PC-3 (cell line): ENCODE results near the gene C6orf163. TPM values are rescaled to one million over a fixed set of nuclear protein-coding genes. Genes with fewer than 3 reads are reported as not detected.
"Not testable (repeated sequence)": the region's sequence is repeated elsewhere in the genome, so short reads cannot be mapped to it uniquely, and the experiment has no call there.

ENCODE experiments used
- ATAC-seq: fragments of 200-7000 bp; cut with Tn5 transposase; 2 replicates; pipeline ENCODE4 v1.9.1; 2020; ENCODE audit warnings: mild to moderate bottlenecking, moderate library complexity
- BruUV-seq: library from RNA; stranded (reverse); fragments of 400-500 nt; replicated peaks from 2 replicates; lab custom pipeline; 2021; lab: Mats Ljungman, UMichigan
- CTCF ChIA-PET: fragments of 300-600 bp; sonication (Branson Sonifier 250); formaldehyde crosslinking; loops from one replicate; lab custom pipeline; 2022; ENCODE audit warnings: antibody characterized with exemption; lab: Charles Lee
- POLR2A ChIA-PET: fragments of 300-600 bp; sonication (Branson Sonifier 250); formaldehyde crosslinking; loops from one replicate; lab custom pipeline; 2022; ENCODE audit warnings: antibody characterized with exemption; ENCODE audit not compliant: unreplicated experiment; lab: Charles Lee
- DNase-seq: peaks from one replicate; pipeline ENCODE4 v3.0.0-alpha.2; 2015
- H2AFZ ChIP-seq: fragments of 300-600 bp; sonication (generic); 2 replicates; pipeline ENCODE4 v1.6.0; 2016; ENCODE audit warnings: antibody characterized with exemption, low read length
- H3F3A ChIP-seq: fragments of 300-600 bp; sonication (generic); one replicate; pipeline ENCODE4 v1.6.0; 2017; ENCODE audit warnings: antibody characterized with exemption, low read length, control low read depth, mild to moderate bottlenecking; ENCODE audit not compliant: unreplicated experiment
- H3K27ac ChIP-seq: fragments of 300-600 bp; sonication (generic); 2 replicates; pipeline ENCODE4 v1.5.1; 2016; ENCODE audit warnings: mild to moderate bottlenecking, low read length
- H3K27me3 ChIP-seq: fragments of 300-600 bp; sonication (generic); 2 replicates; pipeline ENCODE4 v1.6.1; 2016; ENCODE audit warnings: low read length, mixed read lengths
- H3K36me3 ChIP-seq: fragments of 300-600 bp; sonication (generic); 2 replicates; pipeline ENCODE4 v1.6.1; 2016; ENCODE audit warnings: low read depth, mixed run types, low read length, mixed read lengths
- H3K4me1 ChIP-seq: fragments of 300-600 bp; sonication (generic); 2 replicates; pipeline ENCODE4 v1.5.1; 2016; ENCODE audit warnings: low read length; ENCODE audit not compliant: insufficient read depth
- H3K4me2 ChIP-seq: fragments of 300-600 bp; sonication (generic); 2 replicates; pipeline ENCODE4 v1.6.0; 2016; ENCODE audit warnings: low read length
- H3K4me3 ChIP-seq: fragments of 300-600 bp; sonication (generic); 2 replicates; pipeline ENCODE4 v1.5.1; 2016; ENCODE audit warnings: mild to moderate bottlenecking, low read length, mixed read lengths
- H3K79me2 ChIP-seq: fragments of 300-600 bp; sonication (generic); 2 replicates; pipeline ENCODE4 v1.6.1; 2017; ENCODE audit warnings: low read length, mixed read lengths
- H3K9ac ChIP-seq: fragments of 300-600 bp; sonication (generic); 2 replicates; pipeline ENCODE4 v1.6.0; 2016; ENCODE audit warnings: mild to moderate bottlenecking, low read length
- H3K9me2 ChIP-seq: fragments of 300-600 bp; sonication (generic); replicated peaks from 2 replicates; pipeline ENCODE4 v1.6.1; 2016; ENCODE audit warnings: mixed run types, low read length, mixed read lengths
- H3K9me3 ChIP-seq: fragments of 300-600 bp; sonication (generic); 2 replicates; pipeline ENCODE4 v1.6.1; 2016; ENCODE audit warnings: low read length, mixed read lengths
- H4K20me1 ChIP-seq: fragments of 300-600 bp; sonication (generic); 2 replicates; pipeline ENCODE4 v1.6.1; 2016; ENCODE audit warnings: low read length, mixed read lengths
- CTCF ChIP-seq: fragments of 300-600 bp; sonication (generic); conservative IDR thresholded peaks from 2 replicates; pipeline ENCODE4 v1.5.1; 2017; ENCODE audit warnings: antibody characterized with exemption, low read depth, mild to moderate bottlenecking, low read length
- EZH2 ChIP-seq: fragments of 300-600 bp; sonication (generic); IDR thresholded peaks from one replicate; pipeline ENCODE4 v1.6.1; 2017; ENCODE audit warnings: antibody characterized with exemption, mild to moderate bottlenecking, low read length; ENCODE audit not compliant: unreplicated experiment
- EZH2phosphoT487 ChIP-seq: fragments of 300-600 bp; sonication (generic); IDR thresholded peaks from 2 replicates; pipeline ENCODE4 v1.6.1; 2018; ENCODE audit warnings: mild to moderate bottlenecking, antibody characterized with exemption, low read length, borderline replicate concordance
- intact Hi-C: fragments of 100-400 bp; cut with micrococcal nuclease; formaldehyde crosslinking; loops from 2 replicates; pipeline ENCODE4 v1.9.0; 2023
- total RNA-seq: library from RNA; depleted of rRNA; stranded (reverse); fragments of >200 nt; gene quantifications from 2 replicates; pipeline ENCODE4 v1.2.3, GENCODE V29; 2014

The C6orf163 gene
- total RNA-seq, 1 experiment from 2014 or later, result 0.62 TPM

GRCh38 chr6:87319271-87319987 lies 25.2 kb upstream of the C6orf163 start:
- no TSS peak for BruUV-seq

GRCh38 chr6:87322304-87323212 lies 22.1 kb upstream of the C6orf163 start, which contains the start of gene SMIM8:
Gene SMIM8, plus strand, starts transcription at chr6:87322588. Its CDS starts 14,444 bp downstream, at chr6:87337032.
- no peaks in the 10 kb centered on the region for H3K27me3 ChIP-seq
- H3K9ac ChIP-seq, result peak within 1 kb of the TSS; percentile 87
- no peaks in the 10 kb centered on the region for H3K9me2 ChIP-seq
- peak; percentile 74 for DNase-seq
- no peaks in the 10 kb centered on the region for H3F3A ChIP-seq
- intact Hi-C loops, result no loop called here
- H3K27ac ChIP-seq, result no peak within 1 kb of the TSS
- peaks cover 5% of the 10 kb centered on the region; the same call in 1 of the 2 replicates for H3K79me2 ChIP-seq
- no peaks in the 10 kb centered on the region; the same call in 1 of the 2 replicates for H3K4me1 ChIP-seq
- peak within 1 kb of the TSS; percentile 95 for H3K4me3 ChIP-seq
- no peaks in the 10 kb centered on the region for H4K20me1 ChIP-seq
- H3K36me3 ChIP-seq, result no peaks in the 10 kb centered on the region
- peak within 1 kb of the TSS; percentile 91 for H3K4me2 ChIP-seq
- ChIA-PET POLR2A (no interaction called here), CTCF (interaction anchor here (1.6 kb wide), 1 partner anchor 70 kb away, joined by 3 read pairs; no protein-coding TSS in a partner anchor)
- H3K9me3 ChIP-seq, result no peaks in the 10 kb centered on the region
- ATAC-seq, result peak; percentile 98
- TSS peak; percentile 40 for BruUV-seq
- H2AFZ ChIP-seq, result peak within 1 kb of the TSS; percentile 99
- TF ChIP-seq CTCF (peak; percentile 85), EZH2 (no peak)

More at GRCh38 chr6:87319271-87319987, 25.2 kb upstream of the C6orf163 start:
- Histone ChIP-seq H3K9me2 (no peaks in the 10 kb centered on the region), H3K27ac (no peak overlapping the region), H3K9me3 (no peaks in the 10 kb centered on the region), H4K20me1 (no peaks in the 10 kb centered on the region), H3K79me2 (peaks cover 5% of the 10 kb centered on the region; the same call in 1 of the 2 replicates), H3F3A (no peaks in the 10 kb centered on the region), H3K27me3 (peaks cover 3% of the 10 kb centered on the region; the same call in 1 of the 2 replicates), H3K9ac (no peak overlapping the region), H3K4me2 (no peak overlapping the region), H3K4me3 (no peak overlapping the region), H3K36me3 (no peaks in the 10 kb centered on the region), H2AFZ (no peak overlapping the region), H3K4me1 (no peaks in the 10 kb centered on the region; the same call in 1 of the 2 replicates)
- intact Hi-C loops, result no loop called here
- TF ChIP-seq EZH2phosphoT487, result no peak
- no peak for TF ChIP-seq CTCF
- TF ChIP-seq EZH2, result no peak
- CTCF ChIA-PET, result no interaction called here
- DNase-seq, result no peak
- POLR2A ChIA-PET, result no interaction called here
- ATAC-seq, result no peak

- H3K4me2 ChIP-seq, BruUV-seq, H3K27me3 ChIP-seq, H3K9me2 ChIP-seq, H3K9me3 ChIP-seq, H2AFZ ChIP-seq, H3F3A ChIP-seq, H4K20me1 ChIP-seq, DNase-seq, H3K36me3 ChIP-seq, intact Hi-C loops, H3K4me3 ChIP-seq, ATAC-seq, H3K9ac ChIP-seq, POLR2A ChIA-PET, H3K4me1 ChIP-seq, H3K79me2 ChIP-seq, H3K27ac ChIP-seq, CTCF ChIA-PET: not testable (repeated sequence)
These were observed 20.7 kb upstream of the C6orf163 start for GRCh38 chr6:87323880-87324279.
